ENCODE data around the gene GTF3C1. TPM values are rescaled to one million over a fixed set of nuclear protein-coding genes. Genes with fewer than 3 reads are reported as not detected.

Gene GTF3C1
- total RNA-seq, 4 donors from 2014 or later, result 73.2 to 247 (median 85.3) TPM

GRCh38 chr16:27485811-27486210, 63.9 kb downstream of the GTF3C1 start:
- H3K36me3 ChIP-seq, result no peaks in the 10 kb centered on the region
- H3K4me1 ChIP-seq, result no peaks in the 10 kb centered on the region
- H3K27ac ChIP-seq, result no peak overlapping the region
- intact Hi-C loops (cut with DNase I; ENCODE audit: low total_unique reads), result no loop called here
- TF ChIP-seq POLR2A (IDR thresholded peaks at IDR 0.05), result no peak
- TF ChIP-seq CTCF (IDR thresholded peaks at IDR 0.05), result no peak
- H3K4me3 ChIP-seq, result no peak overlapping the region
- no peaks in the 10 kb centered on the region for H3K27me3 ChIP-seq
- no peak for DNase-seq
- no peaks in the 10 kb centered on the region for H3K9me3 ChIP-seq

GRCh38 chr16:27485126-27485525, 64.6 kb downstream of the GTF3C1 start:
- no peaks in the 10 kb centered on the region for H3K9me3 ChIP-seq
- no peak overlapping the region for H3K4me3 ChIP-seq
- no peaks in the 10 kb centered on the region for H3K36me3 ChIP-seq
- intact Hi-C loops (cut with DNase I; ENCODE audit: low total_unique reads), result no loop called here
- no peak for DNase-seq
- no peak for TF ChIP-seq POLR2A (IDR thresholded peaks at IDR 0.05)
- TF ChIP-seq CTCF (IDR thresholded peaks at IDR 0.05), result no peak
- H3K4me1 ChIP-seq, result no peaks in the 10 kb centered on the region
- H3K27ac ChIP-seq, result no peak overlapping the region
- H3K27me3 ChIP-seq, result no peaks in the 10 kb centered on the region

GRCh38 chr16:27483624-27484023, 66.1 kb downstream of the GTF3C1 start:
- Histone ChIP-seq H3K27ac (no peak overlapping the region), H3K4me3 (no peak overlapping the region), H3K4me1 (no peaks in the 10 kb centered on the region), H3K9me3 (no peaks in the 10 kb centered on the region), H3K27me3 (no peaks in the 10 kb centered on the region), H3K36me3 (no peaks in the 10 kb centered on the region)
- intact Hi-C loops (cut with DNase I; ENCODE audit: low total_unique reads), result no loop called here
- DNase-seq, result no peak
- no peak for TF ChIP-seq CTCF (IDR thresholded peaks at IDR 0.05)
- TF ChIP-seq POLR2A (IDR thresholded peaks at IDR 0.05), result no peak

GRCh38 chr16:27483088-27483437, 66.7 kb downstream of the GTF3C1 start:
- no peaks in the 10 kb centered on the region for H3K4me1 ChIP-seq
- H3K27me3 ChIP-seq, result no peaks in the 10 kb centered on the region
- TF ChIP-seq CTCF (IDR thresholded peaks at IDR 0.05), result no peak
- TF ChIP-seq POLR2A (IDR thresholded peaks at IDR 0.05), result no peak
- H3K9me3 ChIP-seq, result no peaks in the 10 kb centered on the region
- no peak overlapping the region for H3K4me3 ChIP-seq
- H3K27ac ChIP-seq, result no peak overlapping the region
- intact Hi-C loops (cut with DNase I; ENCODE audit: low total_unique reads), result no loop called here
- no peaks in the 10 kb centered on the region for H3K36me3 ChIP-seq
- DNase-seq, result no peak

GRCh38 chr16:27482397-27483087, 67.2 kb downstream of the GTF3C1 start:
- no peak for DNase-seq
- H3K27me3 ChIP-seq, result no peaks in the 10 kb centered on the region
- no peak overlapping the region for H3K27ac ChIP-seq
- no peaks in the 10 kb centered on the region for H3K9me3 ChIP-seq
- H3K36me3 ChIP-seq, result no peaks in the 10 kb centered on the region
- H3K4me1 ChIP-seq, result no peaks in the 10 kb centered on the region
- no peak for TF ChIP-seq CTCF (IDR thresholded peaks at IDR 0.05)
- TF ChIP-seq POLR2A (IDR thresholded peaks at IDR 0.05), result no peak
- H3K4me3 ChIP-seq, result no peak overlapping the region
- intact Hi-C loops (cut with DNase I; ENCODE audit: low total_unique reads), result no loop called here

Data from uterus (tissue), 4 donors.